Fibroblast of lung (primary cell): ENCODE data around the gene DGLUCY.

Experiments used
- EZH2 ChIP-seq: IDR thresholded peaks from 2 replicates; pipeline ENCODE4 v1.5.1; 2012; ENCODE audit warnings: low read length, control low read depth, mild to moderate bottlenecking; ENCODE audit errors: missing control alignments
- TF ChIP-seq, protein P1 (sequence below), 2 donors: IDR thresholded peaks in 1 of 2; conservative IDR thresholded peaks in 1 of 2; 1 replicate in 1 of 2; 2 replicates in 1 of 2; pipeline ENCODE4 v1.5.1; 2011 to 2012; ENCODE audit warnings: low read length in 2 of 2, control low read depth in 1 of 2, inconsistent platforms in 1 of 2, low read depth in 1 of 2, mild to moderate bottlenecking in 1 of 2

DNA sequence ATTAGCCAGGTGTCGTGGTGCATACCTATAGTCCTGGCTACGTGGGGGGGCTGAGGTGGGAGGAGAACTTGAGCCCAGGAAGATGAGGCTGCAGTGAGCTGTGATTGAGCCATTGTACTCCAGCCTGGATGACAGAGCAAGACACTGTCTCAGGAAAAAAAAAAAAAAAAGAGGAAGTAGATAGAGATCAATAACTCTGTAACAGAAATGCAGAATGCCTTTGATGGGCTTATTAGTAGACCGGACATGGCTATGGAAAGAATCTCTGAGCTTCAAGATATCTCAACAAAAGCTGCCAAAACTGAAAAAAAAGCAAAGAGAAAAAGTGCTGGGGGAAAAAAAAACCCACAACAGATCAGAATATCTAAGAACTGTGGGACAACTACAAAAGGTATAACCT, 93.1 kb downstream of the DGLUCY start:
- TF ChIP-seq, protein P1, sequence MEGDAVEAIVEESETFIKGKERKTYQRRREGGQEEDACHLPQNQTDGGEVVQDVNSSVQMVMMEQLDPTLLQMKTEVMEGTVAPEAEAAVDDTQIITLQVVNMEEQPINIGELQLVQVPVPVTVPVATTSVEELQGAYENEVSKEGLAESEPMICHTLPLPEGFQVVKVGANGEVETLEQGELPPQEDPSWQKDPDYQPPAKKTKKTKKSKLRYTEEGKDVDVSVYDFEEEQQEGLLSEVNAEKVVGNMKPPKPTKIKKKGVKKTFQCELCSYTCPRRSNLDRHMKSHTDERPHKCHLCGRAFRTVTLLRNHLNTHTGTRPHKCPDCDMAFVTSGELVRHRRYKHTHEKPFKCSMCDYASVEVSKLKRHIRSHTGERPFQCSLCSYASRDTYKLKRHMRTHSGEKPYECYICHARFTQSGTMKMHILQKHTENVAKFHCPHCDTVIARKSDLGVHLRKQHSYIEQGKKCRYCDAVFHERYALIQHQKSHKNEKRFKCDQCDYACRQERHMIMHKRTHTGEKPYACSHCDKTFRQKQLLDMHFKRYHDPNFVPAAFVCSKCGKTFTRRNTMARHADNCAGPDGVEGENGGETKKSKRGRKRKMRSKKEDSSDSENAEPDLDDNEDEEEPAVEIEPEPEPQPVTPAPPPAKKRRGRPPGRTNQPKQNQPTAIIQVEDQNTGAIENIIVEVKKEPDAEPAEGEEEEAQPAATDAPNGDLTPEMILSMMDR (conservative IDR thresholded peaks at IDR 0.05 in 1 of 2, IDR thresholded peaks at IDR 0.05 in 1 of 2; ENCODE audit: low read depth in 1 of 2, low read length in 2 of 2): no peak
- TF ChIP-seq EZH2: no peak
